GM20000 (cell line): Measurements from ENCODE around the gene RABEP2.

Experiments
- DNase-seq: peaks from one replicate; pipeline ENCODE4 v3.0.0; 2012; ENCODE audit warnings: low spot score
- CTCF ChIP-seq: IDR thresholded peaks from 2 replicates; pipeline ENCODE4 v1.5.1; 2012; ENCODE audit warnings: mild to moderate bottlenecking, control low read depth; ENCODE audit errors: extremely low read depth, missing control alignments

The RABEP2 gene

DNA sequence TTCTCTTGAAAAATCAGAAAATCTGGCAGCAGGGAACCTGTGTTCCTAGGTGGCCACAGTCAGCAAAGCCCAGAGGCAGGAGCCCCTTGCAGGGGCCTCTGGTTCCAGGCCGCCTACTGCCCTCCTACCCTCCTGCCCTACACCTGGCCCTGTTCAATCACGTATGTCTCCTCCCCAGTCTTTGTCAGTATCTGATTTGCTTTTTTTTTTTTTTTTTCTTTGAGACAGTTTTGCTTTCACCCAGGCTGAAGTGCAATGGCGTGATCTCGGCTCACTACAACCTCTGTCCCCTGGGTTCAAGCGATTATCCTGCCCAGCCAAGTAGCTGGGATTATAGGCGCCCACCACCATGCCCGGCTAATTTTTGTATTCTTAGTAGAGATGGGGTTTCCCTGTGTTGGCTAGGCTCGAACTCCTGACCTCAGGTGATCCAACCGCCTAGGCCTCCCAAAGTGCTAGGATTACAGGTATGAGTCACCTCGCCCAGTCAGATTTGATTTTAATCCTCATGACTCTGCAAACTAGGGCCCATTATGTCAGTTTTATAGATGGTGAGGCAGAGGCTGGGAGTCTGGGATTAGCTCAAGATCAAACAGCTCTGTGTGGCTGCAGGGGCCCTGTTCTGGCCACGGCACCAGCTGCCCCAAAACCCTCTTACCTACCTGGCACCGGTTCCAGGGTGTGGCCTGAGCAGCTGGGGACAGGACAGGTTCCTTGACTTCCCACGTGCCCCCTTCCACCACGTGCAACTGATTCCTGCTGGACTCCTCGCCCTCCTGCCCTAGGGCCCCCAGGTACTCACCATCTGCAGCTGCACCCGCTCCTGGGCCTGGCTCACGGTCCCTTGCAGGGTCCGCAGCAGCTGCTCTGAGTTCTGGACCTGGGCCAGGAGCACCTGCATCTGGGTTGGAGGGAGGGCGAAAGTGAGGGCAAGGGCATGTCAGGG is 14.7 kb downstream of the RABEP2 start:
- no peak for DNase-seq
- no peak for TF ChIP-seq CTCF

GRCh38 chr16:28905800-28906372 is 19.2 kb downstream of the RABEP2 start:
- DNase-seq, result no peak
- TF ChIP-seq CTCF, result no peak

GRCh38 chr16:28905229-28905754 is 19.7 kb downstream of the RABEP2 start:
- TF ChIP-seq CTCF, result no peak
- DNase-seq, result no peak

DNA sequence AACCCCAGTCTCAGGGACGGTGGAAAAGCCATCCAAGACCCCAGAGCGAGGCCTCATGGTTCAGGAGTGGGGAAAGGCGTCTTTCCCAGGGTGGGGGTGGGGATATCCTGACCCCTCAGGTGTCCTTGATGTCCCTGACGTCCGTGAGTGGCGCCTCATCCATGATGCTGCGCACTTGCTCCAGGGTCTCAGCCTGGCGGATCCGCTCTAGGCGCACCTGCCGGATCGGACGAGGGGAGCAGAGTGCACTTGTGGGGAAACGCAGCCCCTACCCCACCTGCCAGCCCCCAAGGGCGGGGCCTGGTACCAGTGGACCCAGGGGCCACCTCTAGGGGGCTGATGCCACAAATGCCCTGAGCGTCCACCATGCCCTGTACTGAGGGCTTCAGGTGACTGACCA is 20.2 kb downstream of the RABEP2 start:
- no peak for TF ChIP-seq CTCF
- DNase-seq, result no peak

GRCh38 chr16:28904363-28904762 is 20.7 kb downstream of the RABEP2 start:
- TF ChIP-seq CTCF, result no peak
- no peak for DNase-seq

GRCh38 chr16:28903344-28904042 is 21.5 kb downstream of the RABEP2 start:
- no peak for DNase-seq
- no peak for TF ChIP-seq CTCF
